Measurements from ENCODE around the gene SLC9A9.
"Not testable (repeated sequence)": the region's sequence is repeated elsewhere in the genome, so short reads cannot be mapped to it uniquely, and the experiment has no call there.

Gene SLC9A9

DNA sequence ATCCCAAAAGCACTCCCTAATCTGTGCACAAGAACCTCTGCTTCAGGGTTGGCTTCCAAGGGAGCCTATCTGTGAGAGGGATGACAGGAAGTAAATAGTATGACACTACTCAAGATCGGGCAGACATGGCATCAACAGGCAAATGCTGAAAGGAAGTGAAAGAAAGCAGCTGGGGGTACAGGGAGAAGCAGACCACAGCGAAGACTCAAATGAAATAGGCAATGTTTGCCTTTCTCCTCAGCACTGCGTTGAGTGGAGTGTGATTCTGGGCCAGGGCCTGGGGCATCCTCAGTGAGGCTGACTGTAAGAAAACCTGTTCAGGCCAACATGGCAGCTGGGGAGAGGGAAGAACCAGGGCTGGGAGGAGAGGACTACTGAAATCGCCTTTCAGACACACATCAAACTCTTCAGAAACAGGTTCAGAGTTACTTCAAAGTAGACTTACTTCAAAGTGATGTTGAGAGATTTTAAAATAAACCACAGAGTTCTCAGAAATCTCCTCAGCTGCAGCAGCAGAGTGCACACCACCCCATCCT, 96.6 kb downstream of the SLC9A9 start:
- peak in 1 of 2 experiments; percentile 0 for DNase-seq

DNA sequence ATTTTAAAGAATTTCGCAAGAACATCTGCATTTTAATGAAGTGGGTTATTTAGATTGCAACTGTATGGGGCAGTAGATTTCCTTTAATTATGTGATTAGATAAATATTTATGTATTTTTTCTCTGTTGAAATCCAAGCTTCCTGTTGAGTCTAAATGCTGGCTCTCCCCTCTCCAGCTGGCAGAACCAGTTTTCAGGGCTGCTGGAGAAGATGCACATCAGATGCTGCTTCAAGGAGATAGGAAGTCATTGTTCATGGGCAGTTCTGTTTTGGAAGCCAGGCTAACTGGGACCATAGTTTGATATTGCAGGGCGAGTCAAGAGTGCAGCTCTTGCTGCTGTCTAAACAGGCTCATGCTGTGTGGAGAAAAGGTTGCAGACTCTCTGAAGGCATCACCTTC, 97.4 kb downstream of the SLC9A9 start:
- DNase-seq: no peak

DNA sequence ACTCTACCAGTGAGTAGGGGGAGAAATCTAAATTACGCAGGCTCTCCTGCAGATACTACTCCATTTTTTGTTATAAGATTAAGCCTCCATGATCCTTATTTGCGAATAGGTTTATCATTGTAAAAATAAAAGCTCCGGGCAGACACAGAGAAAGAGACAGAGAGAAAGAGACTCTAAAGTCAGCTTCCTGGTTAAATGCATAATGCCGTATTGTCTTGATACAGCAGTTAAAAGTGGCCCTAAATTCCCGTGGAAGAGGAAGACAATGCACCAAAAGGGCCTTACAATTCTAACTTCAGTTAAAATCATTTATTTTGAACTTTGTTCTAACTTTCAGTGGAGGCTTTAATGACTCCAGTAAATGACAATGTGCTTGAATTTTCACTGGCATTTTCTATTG, 98.3 kb downstream of the SLC9A9 start:
- no peak for DNase-seq

DNA sequence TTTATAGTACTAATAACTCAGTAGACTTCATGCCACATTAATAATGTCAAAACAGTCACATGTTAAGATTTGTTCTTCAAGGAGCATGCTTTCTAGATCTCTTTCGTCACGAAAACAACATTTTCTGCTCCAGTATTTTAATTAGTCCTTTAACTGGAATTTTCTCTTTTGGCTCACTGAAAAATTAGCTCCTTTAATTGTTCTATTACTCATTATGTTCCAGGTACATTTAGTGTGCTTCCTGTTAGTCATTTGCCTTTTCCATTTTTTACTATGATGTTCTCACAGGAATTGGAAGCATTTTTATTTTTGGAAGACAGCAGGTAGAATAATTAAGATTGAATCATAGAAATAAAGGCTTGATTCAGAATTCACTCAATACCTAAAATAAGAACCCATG, 111.2 kb downstream of the SLC9A9 start:
- DNase-seq: no peak

DNA sequence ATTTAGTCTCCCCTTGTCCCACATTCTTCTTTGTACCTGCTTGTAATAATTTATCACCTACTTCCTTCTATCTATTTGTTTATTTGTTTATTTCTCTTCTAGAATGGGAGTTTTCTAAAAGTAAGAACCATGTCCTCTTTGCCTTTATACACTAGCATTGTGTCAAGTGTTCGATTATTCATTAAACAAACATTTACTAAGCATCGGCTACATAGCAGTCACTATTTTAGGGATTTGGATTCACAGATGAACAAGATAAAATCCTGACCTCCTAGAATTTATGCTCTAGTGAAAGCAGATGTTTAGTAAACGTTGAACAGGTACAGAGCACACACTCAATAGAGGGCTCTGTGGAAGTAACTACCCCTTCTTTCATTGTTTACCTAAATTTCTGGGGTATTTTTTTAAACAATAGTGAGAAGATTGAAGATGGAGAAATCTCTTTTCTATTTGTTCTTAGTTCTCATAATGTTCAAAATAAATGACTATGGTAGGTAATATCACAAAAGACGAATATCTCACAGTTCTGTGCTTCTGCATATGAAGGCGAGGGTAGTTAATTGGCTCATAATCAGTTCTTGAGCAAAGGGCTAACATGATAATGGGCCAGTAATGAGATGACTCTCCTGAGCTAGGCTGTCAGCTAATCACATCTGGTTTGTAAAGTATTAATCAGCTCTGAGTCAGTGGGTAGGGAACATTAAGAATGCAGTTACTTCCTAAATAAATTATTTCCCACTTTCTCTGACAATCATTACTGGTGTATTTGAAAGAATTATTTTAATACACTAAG, 111.9 kb downstream of the SLC9A9 start:
- DNase-seq: no peak

DNA sequence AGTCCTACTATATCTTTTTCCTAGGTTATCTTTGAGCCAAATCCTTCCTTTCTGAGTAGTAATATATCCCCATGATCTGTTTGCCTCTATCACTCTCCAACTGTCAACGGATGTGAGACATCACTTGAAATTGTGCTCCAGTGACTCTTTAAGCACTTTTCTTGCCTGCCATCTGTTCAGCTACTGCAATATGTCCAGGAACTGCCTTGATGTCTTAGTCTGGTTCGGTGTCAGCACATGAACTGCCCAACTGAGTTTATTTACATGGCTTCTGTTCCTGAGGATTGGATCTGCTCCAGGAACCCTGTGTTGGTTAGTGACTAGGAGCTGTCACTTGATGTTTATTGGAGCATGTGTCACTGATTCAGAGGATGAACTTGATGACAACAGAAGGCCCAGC, 116.5 kb downstream of the SLC9A9 start:
- no peak for DNase-seq

DNA sequence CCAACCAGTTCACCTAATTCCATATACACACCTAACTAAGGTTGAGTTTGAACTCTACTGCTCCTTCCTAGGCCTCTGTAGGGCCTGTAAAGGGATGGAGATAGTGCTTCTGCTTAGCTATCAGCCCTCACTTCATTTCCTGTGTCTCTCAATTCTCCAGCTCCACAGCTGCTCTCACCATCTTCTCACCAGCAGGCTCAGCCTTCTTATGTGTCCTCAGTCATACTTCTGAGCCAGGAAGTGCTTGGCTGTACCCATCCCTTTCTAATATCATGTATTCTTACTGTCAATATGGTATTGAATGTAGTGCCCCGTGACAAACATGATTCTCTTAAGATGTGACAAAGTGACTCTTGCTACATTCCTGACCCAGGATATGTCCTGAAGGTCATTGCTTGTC, 116.9 kb downstream of the SLC9A9 start:
- no peak for DNase-seq

DNA sequence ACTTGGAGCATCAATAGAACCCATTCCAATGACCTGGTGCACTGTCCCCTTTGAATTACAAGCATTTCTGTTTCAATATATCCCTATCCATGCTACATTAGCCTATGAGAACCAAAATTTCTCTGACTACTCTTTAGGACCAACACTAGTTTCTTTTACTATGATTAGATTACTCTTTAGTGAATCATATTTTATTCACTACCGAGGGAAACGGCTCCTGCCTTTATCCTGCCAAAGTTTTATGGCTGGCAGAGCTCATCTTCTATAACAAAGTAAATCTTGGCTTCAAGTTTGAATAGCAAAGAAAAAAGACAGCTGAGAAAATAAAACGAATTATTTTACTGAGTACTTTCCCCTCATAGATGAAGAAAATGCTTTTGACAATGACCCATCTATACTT, 120.9 kb downstream of the SLC9A9 start:
- DNase-seq: no peak

DNA sequence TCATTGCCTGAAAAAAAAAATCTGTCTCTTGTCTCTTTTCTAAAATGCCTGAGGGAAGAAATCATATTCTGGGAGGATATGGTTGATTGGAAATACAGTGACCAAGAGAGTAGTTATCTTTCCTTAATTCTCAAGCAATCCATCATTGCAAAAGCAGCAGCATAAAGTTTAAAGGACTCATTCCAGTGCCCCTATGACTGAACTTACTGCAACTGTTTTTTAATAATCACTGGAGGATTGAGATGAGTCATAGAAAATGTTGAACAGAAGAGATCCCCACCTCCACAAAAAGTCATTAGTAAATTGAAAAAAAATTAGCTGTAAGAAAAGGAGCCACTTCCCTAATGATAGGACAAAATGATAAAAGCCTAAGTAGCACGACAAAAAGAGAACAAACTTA, 121.5 kb downstream of the SLC9A9 start:
- no peak for DNase-seq

DNA sequence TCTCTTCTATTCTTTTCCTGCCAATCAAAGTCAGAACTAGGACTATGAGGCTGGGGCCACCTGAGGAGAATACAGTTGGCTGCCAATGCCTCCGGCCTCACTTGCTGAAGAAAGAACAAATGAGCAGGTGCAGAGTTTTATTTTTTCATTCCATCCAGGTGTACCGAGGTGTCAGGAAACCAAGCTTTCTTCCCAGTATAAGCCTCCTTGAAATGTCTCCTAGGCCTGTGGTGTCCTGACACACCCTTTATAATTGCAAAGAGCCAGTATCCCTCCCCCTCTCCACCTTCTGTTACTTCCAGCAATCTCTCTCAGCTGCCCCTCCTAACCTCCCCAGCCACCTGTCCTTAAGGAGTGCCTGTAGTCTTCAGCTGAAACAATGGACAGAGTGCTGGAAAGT, 127.9 kb downstream of the SLC9A9 start:
- DNase-seq: no peak

DNA sequence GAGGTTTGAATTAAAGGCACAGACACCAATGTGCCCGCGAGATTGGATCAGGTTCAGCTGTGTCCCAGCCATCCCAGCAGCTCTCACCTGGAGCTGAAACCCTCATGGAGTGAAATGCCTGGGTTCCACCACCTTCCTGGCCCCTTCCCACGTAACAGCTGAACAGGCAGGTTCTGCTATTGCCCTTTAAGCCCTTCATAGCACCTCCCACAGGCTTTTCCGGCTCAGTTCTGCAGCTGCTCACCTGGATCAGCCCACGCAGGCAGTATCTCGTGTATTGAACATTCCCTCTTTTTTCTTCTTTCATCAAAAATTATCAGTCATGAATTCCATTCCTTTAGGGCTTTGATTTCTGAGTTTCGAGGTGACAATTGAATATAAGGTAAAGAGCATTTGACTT, 129.8 kb downstream of the SLC9A9 start:
- DNase-seq: no peak

DNA sequence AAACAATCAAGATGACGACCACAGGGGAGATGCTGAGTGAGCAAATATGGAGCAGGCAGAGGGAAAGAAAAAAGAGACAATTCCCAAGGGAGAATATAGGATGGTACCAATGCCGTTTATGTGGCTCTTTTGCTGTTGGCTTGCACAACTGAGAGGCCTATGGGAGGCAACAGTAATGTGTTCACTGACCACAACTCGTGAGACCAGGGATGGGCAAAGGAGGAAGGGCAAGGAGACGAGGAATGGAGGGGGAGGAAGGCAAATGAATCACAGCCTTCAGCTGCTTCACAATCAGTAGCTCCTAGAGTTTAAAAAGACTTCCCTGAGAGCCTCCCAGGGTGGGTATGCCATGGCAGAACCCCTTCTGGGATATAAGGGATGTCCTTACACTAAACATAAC, 131.5 kb downstream of the SLC9A9 start:
- no peak for DNase-seq

DNA sequence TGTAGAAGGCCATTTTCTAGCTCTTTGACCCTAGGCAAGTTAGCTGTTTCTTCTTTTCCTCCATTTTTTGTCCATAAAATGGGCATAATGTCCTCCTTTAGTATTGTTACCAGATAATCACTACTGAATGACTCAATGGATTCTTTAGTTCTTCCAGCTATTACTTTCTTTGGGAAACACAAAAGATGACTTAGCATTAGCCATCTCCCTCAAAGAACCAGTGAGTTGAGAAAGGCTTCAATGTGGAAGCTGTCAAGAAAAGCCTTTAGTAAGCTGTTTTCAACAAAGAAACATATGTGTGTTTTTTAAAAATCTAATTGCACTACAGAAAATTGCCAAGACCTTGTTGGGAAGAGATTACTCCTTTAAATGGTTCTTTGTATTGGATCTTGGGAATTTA, 135.7 kb downstream of the SLC9A9 start:
- no peak for DNase-seq

DNA sequence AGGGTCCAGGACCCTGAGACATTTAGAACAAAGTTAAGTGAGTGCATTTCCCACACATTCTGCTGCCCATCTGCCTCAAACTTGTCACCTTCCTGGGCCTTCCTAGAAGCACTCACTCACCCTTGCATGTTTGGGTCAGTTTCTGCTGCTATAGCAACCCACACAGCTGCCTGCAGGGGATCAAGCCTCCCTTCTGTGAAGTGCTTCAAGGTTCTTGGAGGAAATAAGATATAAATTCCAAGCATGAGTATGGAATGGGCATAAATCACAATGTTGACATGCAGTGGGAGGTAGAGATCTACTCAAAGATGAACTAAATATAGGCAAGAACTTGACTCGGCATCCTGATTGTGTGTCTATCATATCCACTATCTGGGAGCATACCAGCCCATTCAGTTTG, 140.4 kb downstream of the SLC9A9 start:
- no peak for DNase-seq

DNA sequence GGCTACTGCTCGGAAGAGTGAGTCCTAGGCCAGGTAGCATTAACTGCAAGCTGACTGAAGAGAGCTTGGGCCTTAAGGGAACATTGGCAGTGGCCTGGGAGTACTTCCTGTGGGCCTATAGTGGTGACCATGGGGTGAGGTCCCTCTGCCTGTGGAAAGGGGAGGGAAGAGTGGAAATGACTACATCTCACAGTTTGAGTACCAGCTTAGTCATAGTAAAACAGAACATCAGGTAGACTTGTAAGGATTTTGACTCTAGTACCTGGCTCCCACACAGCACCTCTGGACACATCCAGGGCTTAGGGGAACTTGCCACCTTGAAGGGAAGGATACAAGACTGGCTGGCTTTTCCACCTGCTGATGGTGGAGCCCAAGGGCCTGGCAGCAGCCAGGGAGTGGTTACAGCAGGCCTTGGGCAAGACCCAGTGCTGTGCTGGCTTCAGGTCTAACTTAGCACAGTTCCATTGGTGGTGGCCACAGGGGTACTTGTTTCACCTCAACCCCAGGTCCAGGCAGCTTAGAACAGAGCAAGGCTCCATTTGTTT, 147.8 kb downstream of the SLC9A9 start:
- no peak for DNase-seq

DNA sequence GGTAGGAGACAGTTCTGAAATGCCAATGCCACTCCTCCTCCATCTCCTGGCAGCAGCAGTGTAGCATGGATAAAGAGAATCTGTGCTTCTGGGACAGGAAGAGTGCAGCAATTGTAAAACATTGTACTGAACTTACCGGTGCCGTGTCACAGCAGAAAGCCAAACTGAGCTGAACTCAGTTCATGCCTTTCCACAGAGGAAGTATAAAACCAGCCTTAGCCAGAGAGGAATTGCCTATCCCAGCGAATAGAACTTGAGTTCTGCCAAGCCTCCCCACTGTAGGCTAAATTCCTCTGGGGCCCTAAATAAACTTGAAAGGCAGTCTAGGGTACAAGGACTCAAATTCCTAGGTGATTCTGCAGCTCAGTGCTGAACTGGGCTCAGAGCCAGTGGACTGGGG, 148.8 kb downstream of the SLC9A9 start:
- DNase-seq: no peak

DNA sequence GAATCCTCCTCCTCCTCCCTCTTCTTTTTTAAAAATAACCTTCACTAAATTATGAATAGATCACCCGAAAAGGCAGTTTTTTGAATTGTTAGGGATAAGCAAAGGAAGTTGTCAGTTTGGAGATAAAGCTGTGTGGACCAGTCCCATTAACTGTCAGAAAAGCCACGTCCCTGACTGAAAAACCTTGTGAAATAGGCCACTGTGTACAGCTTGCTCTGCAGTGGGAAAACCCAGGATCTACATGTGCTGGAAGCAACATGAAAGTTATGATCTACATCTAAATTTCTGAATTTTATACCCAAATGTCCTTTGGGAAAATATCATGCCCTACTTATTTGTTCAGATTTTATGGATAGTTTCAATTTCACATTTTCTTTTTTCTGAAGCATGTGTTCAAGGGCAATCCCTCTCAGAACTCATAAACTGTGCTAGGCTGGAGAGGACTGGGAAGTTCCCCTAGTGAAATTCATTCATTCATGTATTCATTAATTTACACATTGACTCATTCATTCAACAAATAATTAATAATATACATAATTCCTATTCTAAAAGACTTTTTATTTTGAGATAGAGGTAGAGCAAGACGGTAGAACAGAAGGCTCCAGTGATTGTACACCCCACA, 149.5 kb downstream of the SLC9A9 start:
- no peak for DNase-seq

DNA sequence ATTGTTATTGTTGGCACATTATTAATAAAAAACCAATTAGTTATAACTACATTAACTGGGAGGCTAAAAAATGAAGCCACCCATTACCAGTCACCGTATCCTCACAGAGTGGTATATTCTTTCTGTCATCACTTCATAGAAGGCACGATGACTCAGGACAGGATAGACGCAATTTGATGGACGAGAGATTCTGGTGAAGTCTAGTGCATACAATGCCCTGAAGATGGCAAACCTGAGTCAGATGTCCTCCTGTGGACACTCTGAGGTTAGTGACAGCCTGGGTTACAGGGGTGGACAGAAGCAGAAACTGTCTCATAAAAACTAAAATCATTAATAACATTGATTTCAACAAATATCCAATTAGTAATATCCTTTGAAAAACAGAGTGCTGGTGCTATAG, 150.3 kb downstream of the SLC9A9 start:
- no peak for DNase-seq

DNA sequence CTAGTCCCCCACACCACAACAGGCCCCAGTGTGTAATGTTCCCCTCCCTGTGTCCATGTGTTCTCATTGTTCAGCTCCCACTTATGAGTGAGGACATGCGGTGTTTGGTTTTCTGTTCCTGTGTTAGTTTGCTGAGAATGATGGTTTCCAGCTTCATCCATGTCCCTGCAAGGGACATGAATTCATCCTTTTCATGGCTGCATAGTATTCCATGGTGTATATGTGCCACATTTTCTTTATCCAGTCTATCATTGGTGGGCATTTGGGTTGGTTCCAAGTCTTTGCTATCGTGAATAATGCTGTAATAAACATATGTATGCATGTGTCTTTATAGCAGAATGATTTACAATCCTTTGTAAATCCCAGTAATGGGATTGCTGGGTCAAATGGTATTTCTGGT, 152.9 kb downstream of the SLC9A9 start:
- not testable (repeated sequence) for DNase-seq

DNA sequence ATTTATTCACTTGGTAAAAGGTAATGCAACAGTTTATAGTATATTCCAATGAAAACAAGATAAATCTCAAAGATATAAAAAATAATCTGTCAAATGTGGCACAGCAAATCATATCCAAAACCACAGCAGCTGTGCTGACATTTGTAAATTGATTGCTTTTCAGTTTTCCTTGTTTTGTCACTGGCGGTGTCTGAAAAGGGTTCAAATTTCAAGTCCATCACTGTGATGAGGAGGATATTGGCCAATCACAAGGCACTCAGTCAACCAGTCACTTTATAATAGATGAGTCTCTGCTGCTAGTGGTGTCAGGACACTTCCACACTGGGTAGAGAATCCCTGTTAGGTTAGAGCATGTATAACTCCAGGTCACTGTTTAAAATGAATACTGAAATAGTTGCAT, 154.8 kb downstream of the SLC9A9 start:
- no peak for DNase-seq

DNA sequence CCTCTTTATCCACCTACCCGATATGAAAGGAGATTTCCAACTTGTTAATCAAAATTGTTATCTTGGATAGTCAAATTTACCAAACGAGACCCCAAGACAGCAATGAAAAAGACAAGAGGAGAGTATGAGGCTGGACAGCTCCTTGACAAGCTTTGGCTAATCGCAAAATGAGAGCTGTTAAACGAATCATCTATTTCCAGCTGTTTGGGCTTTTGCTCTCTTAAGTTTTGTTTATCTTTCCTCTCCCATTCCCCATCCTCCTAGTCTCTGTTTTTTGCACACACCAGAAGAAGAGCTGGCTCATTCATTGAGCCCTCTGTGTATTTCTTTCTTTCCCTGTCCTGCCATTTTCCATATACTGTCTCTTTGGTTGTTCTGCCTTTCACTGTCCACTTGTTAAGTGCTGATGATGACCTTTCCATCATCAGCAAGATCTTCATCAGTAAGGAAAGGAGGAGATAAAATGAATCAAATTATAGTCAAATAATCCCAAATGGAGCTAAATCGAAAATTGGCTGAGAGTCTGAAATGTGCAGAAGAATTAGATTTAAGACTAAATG, 161.6 kb downstream of the SLC9A9 start:
- no peak for DNase-seq

DNA sequence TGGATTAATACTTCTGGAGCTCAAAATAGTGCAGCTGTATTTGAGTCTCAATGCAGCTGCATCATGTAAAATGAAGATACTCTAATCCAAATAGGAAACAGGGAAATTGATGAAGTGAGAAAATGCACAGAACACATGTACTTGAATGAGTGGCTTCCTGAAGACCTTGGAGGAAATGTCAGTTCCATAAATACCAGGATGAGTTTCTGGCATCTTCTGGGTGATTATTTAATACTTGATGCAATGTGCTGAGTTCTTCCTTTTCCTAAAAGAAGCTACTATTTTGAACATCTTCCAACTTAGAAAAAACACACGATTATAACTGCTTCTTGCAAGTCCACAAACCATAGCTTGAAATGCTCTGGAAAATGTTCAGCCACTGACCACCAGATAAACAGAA, 162.8 kb downstream of the SLC9A9 start:
- no peak for DNase-seq

DNA sequence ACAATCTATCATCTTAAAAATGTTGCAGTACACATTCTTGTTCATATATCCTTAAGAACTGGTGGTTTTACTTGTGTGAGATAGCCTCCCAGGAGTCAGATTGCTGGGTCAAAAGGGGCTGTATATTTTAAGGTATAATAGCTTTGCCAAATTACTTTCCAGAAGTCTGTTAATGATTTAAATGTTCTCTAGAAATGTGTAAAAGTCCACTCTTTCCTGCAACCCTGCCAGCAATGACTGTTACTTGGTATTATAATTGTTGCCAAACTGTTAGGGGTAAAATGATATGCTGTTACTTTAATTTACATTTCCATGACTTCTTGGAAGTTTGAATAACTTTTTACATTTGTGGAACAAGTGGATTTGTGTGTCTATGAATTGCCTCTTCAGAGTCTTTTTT, 170.8 kb downstream of the SLC9A9 start:
- DNase-seq: no peak

DNA sequence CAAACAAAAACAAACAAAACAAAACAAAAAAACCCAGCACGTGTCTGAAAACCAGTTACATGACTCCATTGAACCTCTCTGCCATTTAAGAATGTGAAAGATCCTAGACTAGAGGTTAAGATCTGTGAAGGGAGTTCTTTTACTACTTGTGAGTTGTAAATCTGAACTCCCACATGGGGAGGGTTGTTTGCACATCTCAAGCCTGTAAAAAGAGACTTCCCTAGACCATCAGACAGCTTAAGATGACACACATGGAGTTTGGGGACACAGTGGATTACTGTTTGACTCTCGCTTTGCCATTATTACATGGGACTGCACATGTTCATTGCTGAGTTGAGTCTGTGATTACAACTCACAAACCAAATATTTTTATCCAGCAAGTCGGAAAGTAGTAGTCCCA, 171.5 kb downstream of the SLC9A9 start:
- DNase-seq: no peak

Measured in activated CD4-positive, alpha-beta T cell treated with anti-CD3 and anti-CD28 coated beads, Interleukin-2, amount 50 U/mL, for 4 hours (primary cell).